Choroid plexus epithelial cell (primary cell): ENCODE measurements around the gene HMSD.

Experiments
- DNase-seq: peaks from one replicate; pipeline ENCODE4 v3.0.0-alpha.2; 2010; ENCODE audit warnings: low read depth
- H3K4me3 ChIP-seq: 2 replicates; pipeline ENCODE4 v1.5.1; 2011; ENCODE audit warnings: low read depth, mild to moderate bottlenecking, control low read depth, low read length, moderate library complexity
- TF ChIP-seq, protein P1 (sequence below): conservative IDR thresholded peaks from 2 replicates; pipeline ENCODE4 v1.5.1; 2011; ENCODE audit warnings: low read depth, mild to moderate bottlenecking, control low read depth, inconsistent platforms, low read length, moderate library complexity

HMSD gene

DNA sequence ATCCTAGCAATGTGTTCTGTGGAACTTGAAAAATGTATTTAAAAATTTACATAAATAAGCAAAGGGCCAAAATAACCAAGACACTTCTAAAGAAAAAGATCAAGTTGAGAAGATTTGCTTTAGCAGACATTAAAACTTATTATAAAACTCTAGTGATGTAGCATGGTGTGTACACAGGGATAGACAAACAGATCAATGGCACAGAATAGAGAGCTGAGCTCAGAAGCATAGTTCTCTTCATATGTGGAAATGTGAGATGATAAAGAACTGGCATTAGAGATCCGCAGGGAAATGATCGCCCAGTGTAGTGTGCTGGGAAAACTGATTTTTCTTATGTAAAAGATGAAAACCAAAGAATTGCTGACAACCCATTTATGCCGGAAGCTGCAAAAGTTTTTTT lies 60.2 kb downstream of the HMSD start:
- TF ChIP-seq, protein P1, sequence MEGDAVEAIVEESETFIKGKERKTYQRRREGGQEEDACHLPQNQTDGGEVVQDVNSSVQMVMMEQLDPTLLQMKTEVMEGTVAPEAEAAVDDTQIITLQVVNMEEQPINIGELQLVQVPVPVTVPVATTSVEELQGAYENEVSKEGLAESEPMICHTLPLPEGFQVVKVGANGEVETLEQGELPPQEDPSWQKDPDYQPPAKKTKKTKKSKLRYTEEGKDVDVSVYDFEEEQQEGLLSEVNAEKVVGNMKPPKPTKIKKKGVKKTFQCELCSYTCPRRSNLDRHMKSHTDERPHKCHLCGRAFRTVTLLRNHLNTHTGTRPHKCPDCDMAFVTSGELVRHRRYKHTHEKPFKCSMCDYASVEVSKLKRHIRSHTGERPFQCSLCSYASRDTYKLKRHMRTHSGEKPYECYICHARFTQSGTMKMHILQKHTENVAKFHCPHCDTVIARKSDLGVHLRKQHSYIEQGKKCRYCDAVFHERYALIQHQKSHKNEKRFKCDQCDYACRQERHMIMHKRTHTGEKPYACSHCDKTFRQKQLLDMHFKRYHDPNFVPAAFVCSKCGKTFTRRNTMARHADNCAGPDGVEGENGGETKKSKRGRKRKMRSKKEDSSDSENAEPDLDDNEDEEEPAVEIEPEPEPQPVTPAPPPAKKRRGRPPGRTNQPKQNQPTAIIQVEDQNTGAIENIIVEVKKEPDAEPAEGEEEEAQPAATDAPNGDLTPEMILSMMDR = no peak
- no peak overlapping the region for H3K4me3 ChIP-seq
- DNase-seq = no peak
